Activated T-cell treated with anti-CD3 and anti-CD28 coated beads, Interleukin-2, amount 50 U/mL, for 1 hour (primary cell): ENCODE results near the gene CHRNB2.

Experiments used
- DNase-seq: peaks from one replicate; pipeline ENCODE4 v3.0.0-alpha.2; 2020

CHRNB2 gene

DNA sequence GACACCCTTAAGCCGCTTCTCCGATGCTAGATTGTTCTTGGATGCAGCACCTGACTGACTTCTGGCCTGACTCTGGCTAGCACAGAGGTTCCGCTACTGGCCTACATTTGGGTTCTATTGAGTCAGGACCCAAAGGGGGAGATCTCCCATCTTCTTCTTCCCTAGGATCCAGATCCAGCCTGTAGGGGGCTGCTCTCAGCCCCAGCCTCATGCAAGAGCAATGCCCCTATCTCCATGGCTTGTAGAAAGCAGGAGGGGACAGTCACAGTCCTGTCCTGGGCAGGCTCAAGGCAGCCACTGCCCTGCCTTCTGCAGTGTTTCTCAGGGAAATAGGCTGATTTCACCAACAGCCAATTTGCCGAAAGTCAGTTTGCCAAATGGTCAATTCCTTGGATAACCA, 46.7 kb downstream of the CHRNB2 start:
- no peak for DNase-seq

DNA sequence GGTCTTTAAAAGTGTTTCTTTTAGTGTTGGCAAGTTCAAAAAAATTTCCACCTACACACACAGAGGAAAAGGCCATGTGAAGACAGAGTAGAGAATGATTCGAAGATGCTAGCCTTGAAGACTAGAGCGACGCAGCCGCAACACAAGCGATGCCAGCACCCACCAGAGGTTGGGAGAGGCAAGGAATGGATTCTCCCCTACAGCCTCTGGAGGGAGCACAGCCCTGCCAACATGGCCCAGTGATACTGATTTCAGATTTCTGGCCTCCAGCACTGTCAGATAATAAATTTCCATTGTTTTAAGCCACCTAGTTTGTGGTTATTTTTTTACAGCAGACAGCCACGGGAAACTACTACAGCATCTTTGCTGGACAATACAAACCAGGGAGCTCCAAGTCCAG, 47.3 kb downstream of the CHRNB2 start:
- no peak for DNase-seq

DNA sequence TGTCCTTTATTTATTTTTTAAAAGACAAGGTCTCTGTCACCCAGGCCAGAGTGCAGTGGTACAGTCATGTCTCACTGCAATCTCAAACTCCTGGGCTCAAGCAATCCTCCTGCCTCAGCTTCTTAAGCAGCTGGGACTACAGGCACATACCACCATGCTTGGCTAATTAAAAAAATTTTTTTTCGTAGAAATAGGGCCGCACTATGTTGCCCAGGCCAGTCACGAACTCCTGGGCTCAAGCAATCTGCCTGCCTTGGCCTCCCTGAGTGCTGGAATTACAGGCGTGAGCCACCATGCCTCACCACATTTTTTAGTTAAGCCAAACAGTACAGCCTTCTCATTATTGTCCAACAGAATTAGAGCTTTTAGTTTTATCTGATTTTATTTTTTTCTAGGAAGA, 47.8 kb downstream of the CHRNB2 start:
- no peak for DNase-seq

DNA sequence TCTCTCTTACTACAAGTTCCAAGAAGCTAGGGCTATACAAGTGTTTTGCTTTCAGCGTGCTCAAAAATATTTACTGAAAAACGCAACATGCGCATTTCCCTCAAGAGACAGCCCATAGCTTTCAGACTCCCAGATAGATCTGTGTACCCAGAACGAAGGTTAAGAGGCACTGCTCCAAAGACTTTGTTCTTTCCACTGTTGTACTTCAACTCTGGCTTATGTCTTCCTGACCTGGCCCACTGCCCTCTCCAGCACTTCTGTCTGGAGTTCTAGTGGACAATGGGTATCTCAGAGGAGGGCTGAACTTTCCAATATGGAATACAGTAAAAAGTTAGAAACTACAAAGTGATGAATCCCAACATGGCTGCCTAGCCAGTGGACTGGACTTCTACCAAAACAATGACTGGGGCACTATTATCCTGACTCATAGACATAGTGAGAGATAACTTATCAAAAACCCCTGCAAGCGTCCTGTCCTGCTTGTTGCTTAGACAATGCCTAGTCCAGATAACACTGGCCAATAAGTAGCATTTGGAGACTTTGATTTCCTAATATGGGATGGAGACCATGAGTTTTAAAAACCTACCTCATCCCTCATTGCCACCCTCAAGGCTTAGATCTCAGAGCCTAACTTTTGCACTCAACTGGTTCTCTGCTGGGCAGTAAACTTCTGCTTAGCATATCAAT, 49.2 kb downstream of the CHRNB2 start:
- DNase-seq: no peak

DNA sequence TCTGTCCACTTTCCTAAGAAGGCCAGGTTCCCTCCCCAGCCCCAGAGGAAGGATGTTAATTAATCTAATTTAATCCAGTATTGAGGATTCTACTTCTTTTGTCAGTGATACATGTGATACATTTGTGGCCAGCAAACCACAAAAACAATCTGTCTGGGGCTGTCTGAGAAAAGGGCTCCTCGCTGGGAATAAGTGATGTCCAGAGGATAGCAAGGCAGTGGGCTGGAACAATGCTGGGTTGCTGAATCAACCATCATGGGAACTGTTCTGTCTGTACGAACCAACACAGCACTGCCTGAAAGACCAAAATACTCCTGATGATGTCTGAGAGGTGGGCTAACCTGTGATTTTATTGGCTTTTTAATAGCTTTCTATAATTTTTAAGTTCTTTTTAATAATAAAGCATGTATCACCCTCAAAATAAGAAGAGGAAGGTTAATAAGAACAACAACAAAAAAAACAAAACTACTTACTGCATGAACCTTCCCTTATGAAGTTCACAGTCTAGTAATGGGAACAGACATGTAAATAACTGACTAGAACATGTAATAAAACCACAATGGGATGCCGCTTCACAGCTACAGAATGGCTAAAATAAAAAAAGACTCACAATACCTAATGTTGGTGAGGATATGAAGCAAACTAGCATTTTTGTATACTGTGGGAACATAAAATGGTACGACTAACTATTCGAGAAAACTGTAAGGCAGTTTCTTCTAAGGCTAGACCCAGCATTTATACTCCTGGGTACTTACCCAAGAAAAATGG, 51.8 kb downstream of the CHRNB2 start:
- no peak for DNase-seq

DNA sequence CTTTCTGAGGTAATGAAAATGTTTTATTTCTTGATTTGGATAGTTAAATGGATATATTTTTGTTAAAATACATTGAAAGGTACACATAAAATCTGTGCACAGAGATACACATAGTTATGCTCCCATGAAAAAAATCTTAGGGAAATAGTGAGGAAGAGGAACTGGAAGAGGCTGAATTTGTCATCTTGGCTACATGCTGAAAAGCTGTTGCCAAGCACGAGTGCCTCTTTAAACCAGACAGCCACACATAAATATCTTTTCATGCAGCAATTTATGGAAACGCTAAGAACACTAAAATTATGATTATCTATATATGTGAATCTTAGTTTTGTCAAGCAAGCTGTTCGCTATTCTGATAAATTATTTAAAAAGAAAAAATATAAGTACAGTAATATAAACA, 53.2 kb downstream of the CHRNB2 start:
- no peak for DNase-seq

DNA sequence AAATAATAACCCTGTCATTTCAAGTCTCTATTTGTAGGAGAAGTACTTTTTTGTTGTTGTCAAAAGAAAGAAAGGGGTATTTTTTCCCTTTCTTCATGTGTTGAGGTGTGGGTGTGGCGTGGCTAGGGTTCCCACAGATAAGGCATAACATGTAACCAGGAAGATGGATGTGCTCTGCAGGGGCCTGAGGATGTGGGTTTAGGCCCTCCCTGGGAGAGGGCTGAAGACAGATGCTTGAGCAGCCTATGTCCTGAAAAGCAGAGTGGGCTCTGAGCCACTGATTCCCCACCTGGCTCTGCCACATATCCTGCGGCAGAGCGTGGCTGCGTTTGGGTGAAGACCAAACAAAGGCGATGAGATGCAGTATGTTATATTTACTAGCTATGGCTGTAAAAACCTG, 54.3 kb downstream of the CHRNB2 start:
- no peak for DNase-seq

DNA sequence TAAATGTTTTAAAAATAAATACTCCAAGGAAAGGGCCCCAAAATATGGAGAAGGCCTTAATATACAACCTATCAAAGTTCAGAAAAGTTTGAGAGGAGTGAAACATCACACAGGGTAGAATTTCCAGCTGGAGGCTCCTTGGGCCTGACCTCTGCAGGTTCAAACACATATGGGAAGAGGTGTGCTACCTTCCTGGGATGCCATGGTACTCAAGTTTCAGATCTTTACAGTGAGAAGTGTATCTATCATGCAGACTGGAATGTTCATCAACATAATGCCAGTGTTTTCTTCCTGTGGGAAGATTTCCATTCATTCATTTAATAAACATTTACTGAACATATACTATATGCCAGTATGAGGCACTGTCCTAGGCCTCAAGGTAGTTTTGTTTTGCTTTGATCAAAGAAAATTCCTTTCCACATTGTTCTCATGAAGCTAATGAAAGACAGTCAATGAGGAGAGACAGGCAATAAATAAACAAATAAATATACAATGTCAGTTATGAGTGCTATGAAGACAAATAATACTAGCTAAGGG, 55.0 kb downstream of the CHRNB2 start:
- no peak for DNase-seq

DNA sequence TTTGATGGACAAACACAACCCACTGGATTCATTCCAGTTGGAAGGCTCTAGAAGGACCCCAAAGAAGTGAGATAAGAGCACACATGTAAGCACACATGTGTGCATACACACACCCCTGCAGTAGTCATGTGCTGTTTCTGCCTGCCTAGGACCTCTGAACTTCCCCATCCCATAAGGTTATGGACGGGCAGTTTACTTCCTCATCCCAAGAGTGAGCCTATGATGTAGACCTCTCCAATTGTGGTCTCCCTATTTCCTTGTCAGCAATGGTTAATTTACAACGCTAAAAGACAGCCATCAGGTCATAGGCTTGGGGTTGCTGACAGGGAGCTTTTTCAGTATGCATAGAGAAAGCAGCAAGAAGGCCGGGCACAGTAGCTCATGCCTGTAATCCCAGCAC, 55.8 kb downstream of the CHRNB2 start:
- DNase-seq: no peak

DNA sequence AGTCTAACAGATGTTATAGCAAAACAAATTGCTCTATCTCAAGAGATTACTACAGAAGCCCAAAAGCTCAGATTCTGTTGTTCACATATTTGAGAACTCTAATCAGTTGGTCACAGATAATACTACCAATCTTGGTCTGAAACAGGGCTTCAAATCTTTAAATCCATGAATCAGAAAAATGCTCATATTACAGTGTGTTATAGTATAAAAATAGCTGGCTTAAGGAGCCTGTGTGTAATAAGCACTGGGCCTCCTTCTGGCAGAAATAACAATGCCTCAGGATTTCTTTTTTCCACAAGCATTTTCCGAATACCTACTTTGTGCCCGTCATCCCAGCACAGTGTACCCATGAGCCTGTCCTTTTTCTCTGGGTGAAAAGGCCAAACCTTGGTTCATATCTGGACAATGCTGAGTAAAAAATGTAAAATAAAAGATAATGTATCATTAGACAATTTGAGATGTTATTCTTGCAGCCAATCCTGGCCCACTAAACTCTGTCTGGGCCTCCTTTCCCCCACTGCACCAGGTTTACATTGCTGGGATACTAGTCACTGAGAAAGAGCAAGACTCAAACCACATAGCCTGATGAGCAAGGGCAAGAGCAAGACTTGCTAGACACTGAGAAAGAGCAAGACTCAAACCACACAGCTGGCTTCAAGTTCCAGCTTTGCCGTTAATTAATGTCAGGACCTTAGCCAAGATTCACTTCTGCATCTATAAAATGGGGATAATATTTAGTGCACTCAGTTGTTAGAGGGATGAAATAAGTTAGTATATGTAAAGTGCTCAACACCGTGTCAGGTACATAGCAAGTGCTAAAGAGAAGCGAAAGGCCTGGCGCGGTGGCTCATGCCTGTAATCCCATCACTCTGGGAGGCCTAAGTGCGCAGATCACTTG, 57.4 kb downstream of the CHRNB2 start:
- no peak for DNase-seq

DNA sequence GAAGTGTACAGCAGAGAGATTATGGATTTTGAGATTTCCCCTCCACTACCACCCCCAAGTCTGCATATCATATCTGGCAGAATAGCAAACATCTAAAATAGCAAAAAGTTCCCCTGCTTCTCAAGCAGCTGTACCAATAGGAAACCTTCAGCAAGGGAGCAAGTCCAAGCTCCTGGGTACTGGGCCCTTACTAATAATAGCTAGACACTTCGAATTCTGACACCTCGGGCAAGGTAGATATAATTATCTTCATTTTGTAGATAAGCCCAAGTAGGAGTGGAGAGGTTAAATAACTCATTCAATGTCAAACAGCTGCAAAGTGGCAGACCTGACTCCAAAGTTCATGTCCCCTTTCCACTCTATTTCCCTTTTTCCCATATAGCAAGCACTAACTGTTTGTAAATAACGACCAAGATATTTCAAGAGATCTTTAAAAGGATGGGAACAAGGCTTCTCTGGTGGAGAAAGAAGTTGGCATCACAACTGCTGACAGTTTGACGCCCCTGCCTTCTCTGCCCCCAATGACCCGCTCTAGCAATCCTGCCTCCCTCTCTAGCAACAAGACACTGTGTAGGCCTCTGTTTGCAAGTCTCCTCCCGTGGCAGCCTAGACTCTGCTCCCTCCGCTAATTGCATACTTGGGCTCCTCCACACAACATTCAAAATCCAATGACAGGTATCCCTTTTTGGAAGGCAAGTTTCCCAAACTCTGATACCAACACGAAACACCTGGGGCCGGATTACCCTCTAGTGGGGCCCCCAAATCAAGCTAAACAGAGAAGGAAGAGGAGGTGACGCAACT, 59.1 kb downstream of the CHRNB2 start:
- DNase-seq: no peak

DNA sequence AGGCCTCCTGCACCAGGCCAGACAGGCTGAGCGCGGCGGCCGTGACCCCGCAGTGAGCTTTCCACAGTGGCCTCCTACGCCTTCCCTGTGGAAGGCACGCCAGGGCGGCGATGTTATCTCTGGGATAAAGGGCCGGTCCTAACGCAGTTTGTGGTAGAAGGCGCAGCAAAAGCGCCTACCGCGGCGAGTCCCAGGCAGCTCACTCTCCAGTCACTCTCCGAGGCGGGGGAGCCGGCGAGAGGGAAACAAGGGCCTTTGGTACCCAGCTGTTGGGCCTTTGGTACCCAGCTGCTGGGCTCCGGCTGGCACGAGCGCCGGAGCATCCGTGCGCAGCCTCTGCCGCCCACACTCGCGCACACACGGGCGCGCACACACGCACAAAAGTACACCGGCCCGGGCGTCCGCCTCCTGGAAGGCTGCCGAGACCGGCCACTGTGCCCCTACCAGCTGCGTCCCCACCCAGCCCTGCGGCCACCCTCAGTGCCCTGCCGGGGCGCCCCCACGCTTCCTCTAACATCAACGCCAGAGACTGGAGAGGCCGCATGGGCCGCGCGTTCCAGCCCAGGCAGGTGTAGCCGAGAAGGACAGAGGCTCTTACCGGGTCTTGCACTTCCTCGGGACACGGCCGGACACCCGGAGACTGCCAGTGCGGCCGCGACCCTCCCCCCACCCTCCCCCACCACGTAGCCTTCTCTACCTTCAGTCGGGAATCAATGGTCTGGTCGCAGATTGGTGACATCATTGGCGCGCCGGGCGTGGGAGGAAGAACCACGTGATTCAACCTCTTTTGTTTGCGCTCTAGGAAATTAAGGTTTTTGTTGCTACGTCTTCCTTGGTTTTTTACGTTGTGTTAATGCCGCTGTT, 59.9 kb downstream of the CHRNB2 start:
- peak; percentile 93 for DNase-seq

DNA sequence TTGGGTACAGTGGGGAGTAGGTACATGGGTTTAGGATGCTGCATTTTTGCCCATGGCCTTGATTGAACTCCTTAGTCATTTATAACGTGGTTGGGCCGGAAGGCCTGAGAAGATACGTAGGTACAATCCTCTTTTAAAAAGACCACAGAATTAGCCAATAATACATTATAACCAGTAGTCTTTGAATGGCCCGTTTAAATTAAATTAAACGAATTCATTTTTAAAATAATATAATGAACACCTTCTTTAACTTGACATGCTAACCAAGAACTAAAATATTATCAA, 60.5 kb downstream of the CHRNB2 start:
- DNase-seq: no peak

DNA sequence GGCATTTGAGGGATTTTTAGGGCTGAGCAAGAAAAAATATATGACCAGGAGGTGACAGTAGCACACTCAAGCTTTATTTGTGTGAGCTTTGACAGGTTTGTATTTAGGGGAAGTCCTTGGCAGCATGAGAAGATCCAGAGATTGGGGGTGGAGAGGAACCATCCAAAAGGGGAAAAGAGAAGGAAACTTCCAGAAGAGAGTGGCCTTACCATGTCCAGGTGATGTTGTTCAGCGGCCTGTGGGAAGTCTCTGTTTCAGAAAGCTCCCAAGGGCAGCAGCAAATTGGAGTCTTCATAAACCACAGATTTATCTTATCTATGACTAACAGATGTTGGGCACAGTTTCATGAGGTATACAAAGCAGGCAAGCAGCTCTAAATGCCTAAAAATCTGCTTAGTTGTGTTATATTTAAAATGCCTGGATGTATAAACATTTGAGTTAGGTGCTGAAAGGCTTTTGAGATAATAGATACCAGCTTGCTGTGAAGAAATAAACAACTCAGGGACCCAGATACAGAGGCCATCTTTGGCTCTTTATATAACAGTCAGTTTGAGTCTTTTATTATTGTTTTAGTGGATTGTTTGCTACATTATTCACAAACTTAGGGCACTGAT, 61.6 kb downstream of the CHRNB2 start:
- no peak for DNase-seq
